GOT3 (cell line): Measurements from ENCODE around the gene FGD4.
"Not testable (repeated sequence)": the region's sequence is repeated elsewhere in the genome, so short reads cannot be mapped to it uniquely, and the experiment has no call there.

Experiments
- DNase-seq: peaks from one replicate; lab custom pipeline; 2025; ENCODE audit warnings: mixed read lengths; lab: John Stamatoyannopoulos, UW

The FGD4 gene

DNA sequence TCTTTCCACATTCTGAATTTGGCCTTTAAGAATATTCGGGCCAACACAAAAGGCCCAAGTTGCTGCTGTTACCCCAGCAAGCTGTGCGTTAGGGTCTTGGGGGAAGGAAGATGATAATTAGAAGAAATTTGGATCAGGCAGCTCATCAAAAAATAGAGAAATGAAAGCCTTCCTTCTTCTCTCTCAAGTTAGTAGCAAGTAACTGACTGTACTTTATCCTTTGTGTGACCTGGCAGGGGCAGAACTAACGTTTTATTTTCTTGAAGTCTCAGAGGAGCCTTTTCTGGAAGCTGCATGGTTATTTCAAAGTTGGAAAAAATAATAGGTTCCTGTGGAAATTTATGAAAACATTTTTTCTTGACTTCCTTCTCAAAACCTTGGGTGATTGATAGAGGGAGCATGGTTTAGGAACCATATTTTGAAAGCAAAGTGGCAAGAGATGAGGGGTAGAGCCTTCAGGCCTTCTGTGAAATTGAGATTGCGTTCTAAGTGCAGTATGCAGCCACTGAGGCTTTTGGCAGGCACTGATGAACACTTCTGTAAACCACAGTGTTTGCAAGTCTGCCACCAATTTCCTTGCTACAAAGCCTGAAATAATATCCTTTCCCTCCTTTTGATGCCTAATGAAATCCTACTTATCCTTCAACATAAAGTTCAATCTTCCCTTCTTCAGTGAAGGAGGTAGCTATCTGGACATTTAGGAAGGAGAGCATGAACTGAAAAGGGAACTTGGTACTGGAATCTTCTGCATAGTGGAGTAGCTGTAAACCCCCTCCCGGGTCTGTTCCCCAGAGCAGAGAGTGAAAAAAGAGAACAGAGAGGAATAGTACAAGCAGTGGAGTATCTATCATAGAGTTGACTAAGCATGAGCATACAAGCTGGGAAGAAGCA lies 123.2 kb downstream of the FGD4 start:
- DNase-seq = no peak

GRCh38 chr12:32525802-32526201 lies 126.4 kb downstream of the FGD4 start:
- DNase-seq = not testable (repeated sequence)

DNA sequence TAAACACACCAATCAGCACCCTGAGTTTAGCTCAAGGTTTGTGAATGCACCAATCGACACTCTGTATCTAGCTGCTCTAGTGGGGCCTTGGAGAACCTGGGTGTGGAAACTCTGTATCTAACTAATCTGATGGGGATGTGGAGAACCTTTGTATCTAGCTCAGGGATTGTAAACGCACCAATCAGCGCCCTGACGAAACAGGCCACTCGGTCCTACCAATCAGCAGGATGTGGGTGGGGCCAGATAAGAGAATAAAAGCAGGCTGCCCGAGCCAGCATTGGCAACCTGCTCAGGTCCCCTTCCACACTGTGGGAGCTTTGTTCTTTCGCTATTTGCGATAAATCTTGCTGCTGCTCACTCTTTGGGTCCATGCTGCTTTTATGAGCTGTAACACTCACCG lies 127.0 kb downstream of the FGD4 start:
- not testable (repeated sequence) for DNase-seq

- DNase-seq = no peak
Measured at GRCh38 chr12:32532422-32532821, 133.1 kb downstream of the FGD4 start.

GRCh38 chr12:32532951-32533350 lies 133.6 kb downstream of the FGD4 start:
- no peak for DNase-seq

GRCh38 chr12:32533506-32533905 lies 134.1 kb downstream of the FGD4 start:
- DNase-seq = not testable (repeated sequence)

DNA sequence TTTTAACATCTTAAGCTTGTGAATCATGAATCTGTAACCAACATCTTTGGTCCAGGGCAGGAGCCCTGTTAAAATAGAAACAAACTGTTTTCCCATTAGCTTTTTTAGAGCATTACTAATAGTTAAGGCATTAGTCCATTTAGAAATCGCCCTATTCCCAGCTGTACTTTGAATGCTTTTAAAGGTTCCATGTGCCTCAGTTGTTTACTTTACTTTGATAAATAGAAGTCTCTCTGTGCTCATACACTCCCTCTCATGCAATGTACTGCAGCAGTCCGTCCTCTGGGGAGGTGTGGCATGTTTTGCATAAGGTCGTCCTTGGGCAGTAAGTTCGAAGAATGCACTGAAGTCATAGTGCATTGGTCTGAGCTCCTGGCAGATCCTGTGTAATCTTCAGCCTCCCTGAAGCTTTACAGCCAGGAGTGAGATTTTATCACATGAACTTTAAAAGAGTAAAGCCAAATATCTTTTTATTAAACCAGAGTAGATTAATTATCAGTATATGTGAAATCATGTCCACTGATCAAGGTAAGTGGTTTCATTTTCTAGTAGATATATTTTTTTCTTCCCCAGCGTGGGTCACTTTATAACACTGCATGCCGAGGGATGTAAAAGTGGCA lies 134.7 kb downstream of the FGD4 start:
- no peak for DNase-seq

- DNase-seq = no peak
Measured at GRCh38 chr12:32534698-32535097, 135.3 kb downstream of the FGD4 start.

DNA sequence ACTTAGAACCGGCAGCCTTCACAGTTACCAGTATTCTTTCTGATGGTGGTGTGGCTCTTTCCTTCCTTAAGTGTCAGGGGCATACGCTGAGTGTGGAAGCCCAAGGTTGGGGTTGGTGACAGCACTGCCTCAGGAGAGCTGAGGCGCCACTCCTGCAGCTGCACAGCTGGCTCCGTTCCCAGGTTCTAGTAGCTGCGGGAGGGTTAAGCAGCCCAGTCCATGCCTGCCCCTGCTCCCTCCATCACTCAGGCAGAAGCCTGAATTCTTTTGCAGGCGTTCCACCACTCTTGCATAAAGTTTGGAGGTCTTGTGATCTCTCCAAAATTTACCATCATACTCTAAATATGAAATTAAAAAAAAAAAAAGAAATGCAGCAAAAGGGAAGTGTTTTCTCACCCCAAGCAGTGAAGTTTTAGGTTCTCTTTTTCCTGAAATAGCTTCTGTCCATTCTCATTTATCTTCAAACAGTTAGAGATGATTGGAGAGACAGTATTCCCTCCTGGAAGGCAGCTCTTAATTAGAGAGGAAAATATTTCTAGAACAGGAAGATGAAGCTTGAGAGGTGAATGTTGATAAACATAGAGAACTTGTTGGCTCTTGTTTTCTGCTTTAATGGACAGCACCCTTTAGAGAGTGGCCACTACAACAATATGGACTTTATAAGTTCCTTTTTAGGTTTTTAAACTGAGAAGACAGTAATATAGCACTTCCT lies 136.1 kb downstream of the FGD4 start:
- no peak for DNase-seq

- DNase-seq = no peak
Measured at GRCh38 chr12:32536000-32536345, 136.6 kb downstream of the FGD4 start.

DNA sequence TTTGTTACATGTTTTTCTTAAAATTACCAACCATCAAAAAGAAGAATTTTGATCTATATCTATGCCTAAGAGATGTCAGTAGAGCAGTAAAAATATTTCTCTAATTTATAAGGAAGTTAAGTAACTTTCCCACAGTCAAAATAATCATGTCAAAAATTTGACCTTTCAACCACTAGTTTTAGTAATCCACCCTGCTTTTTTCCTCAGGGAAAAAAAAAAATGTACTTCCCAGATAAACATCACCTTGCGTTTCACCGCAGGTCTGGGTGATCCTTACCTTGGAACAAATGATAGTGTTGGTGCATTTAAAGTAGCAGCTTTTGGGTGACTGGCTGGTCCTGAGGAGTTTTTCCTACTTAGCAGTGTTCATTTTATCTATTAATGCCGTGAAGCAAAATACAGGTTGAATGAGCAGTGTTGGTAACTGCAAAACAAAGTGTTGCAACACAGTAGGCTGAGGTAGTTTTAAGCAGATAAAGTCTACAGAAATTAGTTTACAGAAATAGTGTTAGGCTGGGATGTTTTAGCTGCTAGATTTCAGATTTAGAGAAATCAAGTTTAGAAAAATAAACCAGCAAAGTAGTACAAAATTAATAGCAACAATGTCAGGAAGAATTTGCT lies 142.5 kb downstream of the FGD4 start:
- DNase-seq = no peak

- DNase-seq = no peak
Measured at GRCh38 chr12:32542428-32543229, 143.3 kb downstream of the FGD4 start.

GRCh38 chr12:32544893-32545292 lies 145.5 kb downstream of the FGD4 start:
- no peak for DNase-seq

DNA sequence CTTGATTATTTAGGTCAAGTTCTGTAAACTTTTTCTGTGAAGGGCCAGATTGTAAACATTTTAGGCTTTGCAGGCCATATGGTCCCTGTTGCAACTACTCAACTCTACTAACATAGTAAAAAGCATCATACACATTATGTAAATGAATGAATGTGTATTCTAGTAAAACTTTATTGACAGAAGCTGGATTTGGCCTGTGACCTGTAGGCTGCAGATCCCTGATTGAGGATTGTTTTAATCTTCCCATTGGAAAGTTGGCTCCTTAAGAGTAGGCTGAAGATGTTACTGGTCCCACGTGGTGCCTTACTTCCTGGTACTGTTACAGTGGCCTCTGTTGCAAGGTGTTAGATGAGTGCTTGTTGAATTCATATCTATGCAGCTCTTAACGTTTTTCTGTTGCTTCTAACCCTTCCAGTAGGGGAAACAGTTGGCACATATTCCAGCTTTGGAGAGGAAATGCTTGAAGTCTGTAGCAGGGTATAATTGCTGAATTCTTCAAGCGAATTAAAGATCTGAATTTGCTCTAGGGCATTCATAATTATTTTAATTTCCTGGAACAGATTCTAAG lies 146.1 kb downstream of the FGD4 start:
- no peak for DNase-seq

- DNase-seq = no peak
Measured at GRCh38 chr12:32546272-32546671, 146.9 kb downstream of the FGD4 start.

DNA sequence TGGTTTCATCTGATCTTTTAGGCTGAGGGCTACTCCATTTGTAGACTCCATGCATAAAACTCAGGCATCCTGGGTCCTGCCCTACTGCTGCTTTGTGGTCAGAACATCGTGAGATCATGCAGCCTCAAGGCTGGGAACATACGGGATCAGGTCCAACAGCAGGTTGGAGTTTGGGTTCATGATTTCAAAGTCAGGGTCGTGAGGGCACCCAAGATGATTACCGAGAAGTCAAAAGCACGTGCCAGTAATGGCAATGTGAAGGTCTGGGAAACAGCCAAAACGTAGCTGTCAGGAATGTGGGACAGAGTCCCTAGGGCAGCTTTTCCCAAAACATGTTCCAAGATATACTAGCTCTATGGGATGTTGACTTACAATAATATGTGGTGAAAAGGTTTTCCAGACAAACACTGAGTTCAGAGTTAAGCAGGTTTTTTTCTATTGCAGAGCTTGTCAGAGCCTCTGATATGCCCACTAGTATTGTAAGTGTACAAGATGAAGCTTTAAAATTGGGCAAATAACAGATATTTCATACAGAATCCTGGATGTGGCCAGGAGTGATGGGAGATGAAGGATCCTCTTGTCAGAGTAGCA lies 149.4 kb downstream of the FGD4 start:
- no peak for DNase-seq

DNA sequence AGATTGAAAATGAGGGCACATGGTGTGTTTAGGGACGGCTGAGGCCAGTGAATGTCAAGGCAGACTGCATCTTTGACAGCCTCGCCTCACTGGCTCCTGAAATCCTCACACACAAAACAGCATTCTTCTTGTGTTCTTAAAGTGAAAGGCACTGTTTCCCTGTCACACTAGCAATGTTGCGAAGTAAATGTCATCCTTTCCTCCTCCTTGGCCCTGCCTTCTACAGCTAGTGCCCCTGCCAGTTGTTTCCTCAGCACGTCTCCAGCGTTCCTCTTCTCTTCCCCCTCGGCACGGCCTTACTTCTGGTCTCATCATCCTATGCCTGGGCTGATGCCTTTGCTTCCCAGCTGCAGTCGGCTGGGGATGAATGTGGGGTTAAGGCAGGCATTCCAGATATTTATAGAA lies 150.3 kb downstream of the FGD4 start:
- DNase-seq = no peak

- DNase-seq = no peak
Measured at GRCh38 chr12:32551058-32551457, 151.7 kb downstream of the FGD4 start.

DNA sequence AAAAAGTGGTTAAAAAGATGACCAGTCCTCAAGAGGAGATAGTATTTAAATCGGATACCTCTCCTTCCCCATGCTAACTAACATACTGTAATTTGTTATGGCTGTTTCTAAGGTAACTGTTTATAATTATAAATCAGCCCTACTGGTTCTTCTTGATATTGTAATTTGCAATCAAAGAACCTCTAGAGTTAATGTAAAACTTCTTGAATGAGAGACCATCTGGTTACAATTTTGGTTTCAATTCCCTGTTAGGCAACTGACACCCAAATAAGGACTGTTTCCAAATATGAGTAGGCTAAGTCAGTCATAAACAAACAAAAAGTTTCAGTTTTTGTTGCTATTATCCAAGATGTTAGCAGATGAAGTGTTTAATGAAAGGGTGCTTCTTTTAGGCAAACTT lies 159.5 kb downstream of the FGD4 start:
- DNase-seq = no peak

DNA sequence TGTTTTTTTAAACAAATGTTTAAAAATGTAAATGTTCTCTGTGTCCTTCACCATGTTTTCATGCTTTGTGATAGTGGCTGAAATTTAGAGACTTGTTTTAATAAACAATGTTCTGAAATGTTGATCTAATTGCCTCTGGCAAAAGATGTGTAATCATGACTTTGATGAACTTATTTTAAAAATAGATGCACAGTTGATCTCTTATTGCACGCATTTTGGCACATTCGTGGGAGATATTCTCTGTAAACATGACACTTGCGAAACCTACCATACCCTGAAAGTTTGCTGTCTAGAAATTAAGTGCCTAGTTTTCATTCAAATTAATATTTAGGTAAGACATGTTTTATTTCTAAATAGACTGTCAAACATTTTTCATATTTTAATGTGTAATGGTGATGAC lies 160.1 kb downstream of the FGD4 start:
- no peak for DNase-seq

DNA sequence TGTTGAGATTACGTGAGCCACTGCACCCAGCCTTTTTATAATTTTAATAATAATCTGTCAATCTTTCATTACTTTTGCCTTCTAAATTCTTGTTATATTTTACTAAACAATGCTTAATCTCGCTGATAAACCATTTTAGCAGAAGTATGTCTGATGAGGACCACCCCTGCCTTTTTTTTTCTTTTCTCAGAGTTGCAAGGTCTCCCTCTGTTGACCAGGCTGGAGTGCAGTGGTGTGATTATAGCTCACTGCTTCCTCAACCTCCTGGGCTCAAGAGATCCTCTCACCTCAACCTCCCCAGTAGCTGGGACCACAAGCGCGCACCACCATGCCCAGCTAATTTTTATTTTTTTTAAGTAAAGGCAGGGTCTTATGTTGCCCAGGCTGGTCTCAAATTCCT lies 161.2 kb downstream of the FGD4 start:
- no peak for DNase-seq
